RPMI7951 (cell line): ENCODE results near the gene BAG5. TPM values are rescaled to one million over a fixed set of nuclear protein-coding genes. Genes with fewer than 3 reads are reported as not detected.
"Not testable (repeated sequence)": the region's sequence is repeated elsewhere in the genome, so short reads cannot be mapped to it uniquely, and the experiment has no call there.

ENCODE experiments used
- DNase-seq: peaks from one replicate; pipeline ENCODE4 v3.0.0-alpha.2; 2012; ENCODE audit warnings: low read depth
- total RNA-seq: library from RNA; depleted of rRNA; stranded (reverse); fragments of >200 nt; shearing (Covaris generic); gene quantifications from 2 replicates; pipeline ENCODE4 v1.2.3, GENCODE V29; 2014; rRNA removed

The BAG5 gene
- 16.0 and 17.9 TPM in 2 replicates for total RNA-seq

GRCh38 chr14:103562429-103563225 lies at the start of gene BAG5, which contains the start of gene COA8:
BAG5 (minus strand) TSS chr14:103562657; CDS start chr14:103561164, 1,493 bp downstream.
COA8 (plus strand) TSS chr14:103562960; CDS start chr14:103563002, 42 bp downstream.
- peak; percentile 76 for DNase-seq

- DNase-seq = no peak
These were observed 48.8 kb upstream of the BAG5 start for GRCh38 chr14:103611215-103611614.

GRCh38 chr14:103609081-103609480 lies 46.6 kb upstream of the BAG5 start:
- not testable (repeated sequence) for DNase-seq

- no peak for DNase-seq
These were observed 45.4 kb upstream of the BAG5 start for GRCh38 chr14:103607822-103608221.

- DNase-seq = peak; percentile 97
These were observed 44.7 kb upstream of the BAG5 start for GRCh38 chr14:103606963-103607668.

- no peak for DNase-seq
These were observed 42.2 kb upstream of the BAG5 start for GRCh38 chr14:103604620-103605019.

- no peak for DNase-seq
These were observed 38.0 kb upstream of the BAG5 start for GRCh38 chr14:103600503-103600902.

GRCh38 chr14:103597623-103598377 lies 35.3 kb upstream of the BAG5 start:
- peak; percentile 88 for DNase-seq

- peak; percentile 95 for DNase-seq
These were observed 31.8 kb upstream of the BAG5 start for GRCh38 chr14:103594265-103594664.

GRCh38 chr14:103593577-103593976 lies 31.1 kb upstream of the BAG5 start:
- DNase-seq = no peak

- DNase-seq = no peak
These were observed 22.0 kb upstream of the BAG5 start for GRCh38 chr14:103584326-103584915.

GRCh38 chr14:103581954-103582703 lies 19.7 kb upstream of the BAG5 start:
- DNase-seq = no peak

- no peak for DNase-seq
These were observed 18.7 kb upstream of the BAG5 start for GRCh38 chr14:103581206-103581605.

GRCh38 chr14:103578401-103579075 lies 16.1 kb upstream of the BAG5 start:
- no peak for DNase-seq

GRCh38 chr14:103576371-103577024 lies 14.0 kb upstream of the BAG5 start:
- DNase-seq = peak; percentile 72

GRCh38 chr14:103574707-103575285 lies 12.3 kb upstream of the BAG5 start:
- no peak for DNase-seq

- no peak for DNase-seq
These were observed 11.6 kb upstream of the BAG5 start for GRCh38 chr14:103574104-103574503.

- no peak for DNase-seq
These were observed 7.0 kb upstream of the BAG5 start for GRCh38 chr14:103569408-103569807.

- no peak for DNase-seq
These were observed 6.5 kb upstream of the BAG5 start for GRCh38 chr14:103568952-103569351.
